IPS-NIHi11 (cell line): ENCODE measurements around the gene RNF13.
"Not testable (repeated sequence)": the region's sequence is repeated elsewhere in the genome, so short reads cannot be mapped to it uniquely, and the experiment has no call there.

ENCODE experiments used
- DNase-seq: peaks from one replicate; pipeline ENCODE4 v3.0.0; 2012; ENCODE audit warnings: mixed read lengths, low spot score

Gene RNF13

DNA sequence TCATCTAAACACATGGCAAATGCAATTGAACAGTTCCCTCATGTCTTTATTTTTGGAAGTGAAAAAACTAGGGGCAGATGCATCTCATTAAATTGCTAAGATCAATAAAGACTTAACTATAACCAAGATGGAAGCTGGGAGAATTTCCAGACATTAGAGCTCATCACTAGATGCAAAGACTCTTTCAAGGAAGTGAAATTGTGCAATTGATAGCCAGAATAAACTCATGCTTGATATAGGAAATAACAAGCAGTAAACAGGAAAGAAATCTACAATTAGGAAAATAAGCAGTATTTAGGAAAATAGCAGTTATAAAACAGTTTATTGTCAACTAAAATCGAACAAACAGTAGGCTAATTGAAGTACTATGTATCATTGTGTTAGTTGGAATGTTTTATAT is 11.8 kb upstream of the RNF13 start:
- DNase-seq = no peak

DNA sequence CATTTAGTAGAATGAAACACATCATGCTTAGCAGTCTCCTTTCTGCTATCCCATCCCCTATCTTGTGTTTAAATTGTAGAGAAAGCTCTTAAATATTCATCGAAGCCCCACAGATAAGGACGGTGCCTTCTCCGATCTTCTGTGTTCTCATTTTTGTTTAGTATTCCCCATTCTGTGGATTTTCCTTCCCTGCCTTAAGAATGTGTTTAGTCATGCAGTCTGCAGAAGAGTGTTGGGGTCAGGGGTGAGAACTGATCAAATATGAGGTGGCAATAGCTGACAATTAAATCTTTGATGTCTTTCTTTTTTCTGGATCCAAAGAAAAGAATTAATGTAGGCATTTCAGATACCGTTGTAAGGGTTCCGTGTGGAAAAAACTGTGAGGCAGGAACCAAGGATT is 11.4 kb upstream of the RNF13 start:
- no peak for DNase-seq

- DNase-seq = no peak
Observed at GRCh38 chr3:149806171-149806778, 6.7 kb upstream of the RNF13 start.

DNA sequence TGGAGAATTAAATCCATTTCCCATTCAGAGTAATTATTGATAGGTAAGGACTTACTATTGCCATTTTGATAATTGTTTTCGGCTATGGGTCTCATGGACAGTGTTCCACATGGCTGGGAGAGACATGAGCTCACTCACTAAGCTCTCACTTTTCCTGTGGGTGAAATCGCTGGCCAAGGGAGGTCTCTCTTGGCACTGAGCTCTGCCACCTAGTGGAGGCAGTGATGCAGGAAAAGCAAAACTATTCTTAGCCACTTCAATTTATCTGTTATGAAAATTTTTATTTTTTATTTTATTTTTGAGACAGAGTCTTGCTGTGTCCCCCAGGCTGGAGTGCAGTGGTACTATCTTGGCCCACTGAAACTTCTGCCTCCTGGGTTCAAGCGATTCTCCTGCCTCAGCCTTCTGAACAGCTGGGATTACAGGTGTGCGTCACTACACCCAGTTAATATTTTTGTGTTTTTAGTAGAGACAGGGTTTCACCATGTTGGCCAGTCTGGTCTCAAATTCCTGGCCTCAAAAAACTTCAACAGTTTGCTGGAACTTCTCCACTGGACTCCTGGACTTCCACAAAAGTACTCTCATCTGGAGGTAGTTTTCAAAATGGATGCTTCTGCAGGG is 4.7 kb upstream of the RNF13 start:
- peak; percentile 68 for DNase-seq

- DNase-seq = no peak
Observed at GRCh38 chr3:149809699-149810098, 3.3 kb upstream of the RNF13 start.

GRCh38 chr3:149810846-149811245 is 2.2 kb upstream of the RNF13 start:
- no peak for DNase-seq

- no peak for DNase-seq
Observed at GRCh38 chr3:149812165-149812605, 830 bp upstream of the RNF13 start.

DNA sequence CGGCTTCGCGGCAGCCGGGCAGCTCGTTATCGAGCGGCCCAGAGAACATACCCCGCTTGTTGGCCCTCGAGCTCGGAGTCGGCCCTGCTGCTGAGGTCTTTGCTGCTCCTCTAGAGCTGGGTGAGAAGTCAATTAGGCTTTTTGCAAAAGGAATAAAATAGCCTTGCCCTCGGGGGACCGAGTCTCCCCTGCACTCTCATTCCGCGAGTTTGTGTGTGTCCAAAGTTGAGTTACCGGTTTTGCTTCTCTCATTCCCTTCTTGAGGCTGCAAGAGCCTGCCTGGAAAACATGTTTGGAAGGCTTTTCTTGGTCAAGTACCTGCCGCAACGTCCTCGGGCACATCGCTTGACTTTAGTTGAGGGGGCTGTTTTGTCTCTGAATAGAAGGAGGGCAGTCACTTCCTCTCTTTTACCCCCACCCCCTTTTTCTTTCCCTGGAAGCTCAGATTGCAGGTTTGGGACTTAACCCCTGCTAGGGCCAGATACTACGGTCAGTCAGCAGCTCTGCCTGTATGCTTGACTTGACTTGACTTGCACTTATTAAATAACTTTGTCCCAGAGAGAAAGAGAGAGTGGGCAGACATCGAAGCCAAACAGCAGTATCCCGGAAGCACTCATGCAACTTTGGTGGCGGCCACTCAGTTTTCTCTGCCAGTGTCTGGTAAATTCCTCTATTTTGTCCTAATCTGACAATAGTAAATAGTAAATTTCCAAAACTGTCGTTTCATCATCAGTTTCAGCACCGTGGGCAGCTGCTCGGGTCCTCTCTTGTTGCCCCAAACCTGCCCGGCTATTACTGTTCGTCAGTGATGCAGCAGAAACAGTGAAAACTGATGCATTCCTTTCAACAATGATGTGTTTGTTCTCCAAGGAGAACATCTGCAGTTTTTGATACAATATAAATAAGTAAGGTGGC is 609 bp downstream of the RNF13 start:
- peak; percentile 44 for DNase-seq

GRCh38 chr3:149815321-149815720 is 2.3 kb downstream of the RNF13 start:
- DNase-seq = no peak

- DNase-seq = no peak
Observed at GRCh38 chr3:149815728-149816127, 2.7 kb downstream of the RNF13 start.

- DNase-seq = no peak
Observed at GRCh38 chr3:149816311-149816710, 3.3 kb downstream of the RNF13 start.

DNA sequence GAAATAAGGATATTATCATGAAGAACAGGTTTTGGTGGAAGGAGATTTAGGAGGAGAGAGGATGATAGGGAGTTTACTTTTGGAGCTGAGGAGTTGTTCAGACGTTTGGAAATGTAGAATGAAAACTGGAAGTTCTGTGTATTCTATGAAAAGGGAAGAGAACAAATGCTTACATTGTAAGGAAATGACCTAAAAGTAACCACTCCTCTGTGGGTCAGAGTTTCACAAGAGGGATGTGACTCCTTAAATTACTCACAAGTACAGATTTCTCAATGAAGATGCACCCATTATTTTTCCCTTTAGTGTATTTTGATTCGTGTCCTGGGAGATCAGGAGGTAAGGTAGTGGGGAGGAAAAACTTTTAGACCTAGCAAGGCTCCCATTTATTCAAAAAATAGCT is 4.0 kb downstream of the RNF13 start:
- no peak for DNase-seq

DNA sequence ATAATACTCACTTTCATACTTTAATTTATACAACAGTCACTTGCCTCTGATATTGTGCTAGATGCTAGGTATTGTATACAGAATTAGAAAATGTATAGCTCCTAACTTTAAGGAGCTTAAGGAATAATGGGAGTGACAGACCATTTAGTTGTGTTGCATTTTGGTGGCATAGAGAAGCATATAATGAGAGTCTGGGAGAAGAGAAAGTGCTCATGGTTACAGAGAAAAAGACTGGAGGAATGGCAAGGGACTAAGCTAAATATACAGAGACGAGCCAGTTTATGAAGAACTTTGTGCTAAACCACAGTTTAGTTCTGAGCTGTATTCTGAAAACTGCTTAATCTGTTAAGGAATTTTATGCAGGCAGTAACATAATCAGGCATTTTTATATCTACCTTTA is 6.4 kb downstream of the RNF13 start:
- no peak for DNase-seq

GRCh38 chr3:149820183-149820582 is 7.2 kb downstream of the RNF13 start:
- no peak for DNase-seq

DNA sequence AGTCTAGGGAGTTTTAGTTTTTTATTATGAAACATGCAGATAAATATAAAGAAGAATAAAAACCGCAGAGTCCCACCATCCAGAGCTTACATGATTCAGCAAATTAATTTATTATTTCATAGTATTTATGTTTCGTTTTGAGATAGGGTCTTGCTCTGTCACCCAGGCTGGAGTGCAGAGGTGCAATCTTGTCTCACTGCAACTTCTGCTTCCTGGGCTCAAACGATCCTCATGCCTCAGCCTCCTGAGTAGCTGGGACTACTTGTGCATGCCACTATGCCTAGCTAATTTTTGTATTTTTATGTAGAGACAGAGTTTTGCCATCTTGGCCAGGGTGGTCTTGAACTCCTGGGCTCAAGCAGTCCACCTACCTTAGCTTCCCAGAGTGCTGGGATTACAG is 13.6 kb downstream of the RNF13 start:
- DNase-seq = no peak

GRCh38 chr3:149828390-149828789 is 15.4 kb downstream of the RNF13 start:
- DNase-seq = no peak

GRCh38 chr3:149829631-149830030 is 16.6 kb downstream of the RNF13 start:
- DNase-seq = not testable (repeated sequence)

DNA sequence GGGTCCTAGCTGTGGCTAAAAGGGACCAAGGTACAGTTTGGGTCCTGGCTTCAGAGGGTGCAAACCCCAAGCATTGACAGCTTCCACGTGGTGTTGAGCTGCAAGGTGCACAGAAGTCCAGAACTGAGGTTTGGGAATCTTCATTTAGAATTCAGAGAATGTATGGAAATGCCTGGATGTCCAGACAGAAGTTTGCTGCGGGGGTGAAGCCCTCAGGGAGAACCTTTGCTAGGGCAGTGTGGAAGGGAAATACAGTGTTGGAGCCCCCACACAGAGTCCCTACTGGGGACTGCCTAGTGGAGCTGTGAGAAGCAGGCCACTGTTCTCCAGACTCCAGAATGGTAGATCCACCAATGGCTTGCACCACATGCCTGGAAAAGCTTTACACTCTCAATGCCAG is 17.9 kb downstream of the RNF13 start:
- DNase-seq = no peak

DNA sequence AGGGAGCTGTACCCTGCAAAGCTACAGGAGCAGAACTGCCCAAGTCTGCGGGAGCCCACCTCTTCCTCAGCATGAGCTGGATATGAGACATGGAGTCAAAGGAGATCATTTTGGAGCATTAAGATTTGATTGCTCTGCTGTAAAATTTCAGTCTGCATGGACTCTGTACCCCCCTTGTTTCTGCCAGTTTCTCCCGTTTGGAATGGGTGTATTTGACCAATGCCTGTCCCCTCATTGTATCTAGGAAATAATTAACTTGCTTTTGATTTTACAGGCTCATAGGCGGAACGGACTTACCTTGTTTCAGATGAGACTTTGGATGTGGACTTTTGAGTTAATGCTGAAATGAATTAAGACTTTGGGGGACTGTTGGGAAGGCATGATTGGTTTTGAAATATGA is 18.3 kb downstream of the RNF13 start:
- DNase-seq = no peak

GRCh38 chr3:149832086-149832485 is 19.1 kb downstream of the RNF13 start:
- DNase-seq = no peak

- DNase-seq = no peak
Observed at GRCh38 chr3:149833241-149833640, 20.2 kb downstream of the RNF13 start.

DNA sequence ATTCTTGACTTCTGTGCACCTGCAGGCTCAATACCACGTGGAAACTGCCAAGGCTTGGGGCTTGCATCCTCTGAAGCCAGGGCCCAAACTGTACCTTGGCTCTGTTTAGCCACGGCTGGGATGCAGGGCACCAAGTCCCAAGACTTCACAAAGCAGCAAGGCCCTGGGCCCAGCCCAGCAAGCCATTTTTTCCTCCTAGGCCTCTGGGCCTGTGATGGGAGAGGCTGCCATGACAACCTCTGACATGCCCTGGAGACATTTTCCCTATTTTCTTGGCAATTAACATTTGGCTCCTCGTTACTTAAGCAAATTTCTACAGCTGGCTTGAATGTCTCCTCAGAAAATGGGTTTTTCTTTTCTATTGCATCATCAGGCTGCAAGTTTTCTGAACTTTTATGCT is 25.5 kb downstream of the RNF13 start:
- not testable (repeated sequence) for DNase-seq

GRCh38 chr3:149839469-149839868 is 26.5 kb downstream of the RNF13 start:
- DNase-seq = not testable (repeated sequence)
